H1 (cell line): ENCODE results near the gene TBC1D16. TPM values are rescaled to one million over a fixed set of nuclear protein-coding genes. Genes with fewer than 3 reads are reported as not detected.
A peak's percentile ranks its signal among the peaks of the same experiment; 100 is the strongest.

Source experiments
- CTCF ChIA-PET: fragments of 300-600 bp; sonication (Branson Sonifier 250); formaldehyde crosslinking; loops from one replicate; lab custom pipeline; 2021; ENCODE audit not compliant: partially characterized antibody; lab: Charles Lee
- POLR2A ChIA-PET: fragments of 300-600 bp; sonication (Branson Sonifier 250); formaldehyde crosslinking; loops from one replicate; lab custom pipeline; 2021; ENCODE audit warnings: inconsistent platforms; ENCODE audit not compliant: partially characterized antibody; lab: Charles Lee
- DNase-seq, 2 experiments: peaks; one replicate each; pipeline versions ENCODE4 v3.0.0 to v3.0.0-alpha.2; 2010 to 2022; ENCODE audit warnings: low spot score in 2 of 2, low read depth in 1 of 2, mixed read lengths in 1 of 2
- FAIRE-seq: peaks from 2 replicates; lab custom pipeline; 2011; peaks lifted over from hg19 to GRCh38; lab: Jason Lieb, UNC
- H2AFZ ChIP-seq: 2 replicates; pipeline ENCODE4 v1.8.1; 2012; ENCODE audit warnings: low read length, inconsistent platforms
- H2AK5ac ChIP-seq: 2 replicates; pipeline ENCODE4 v1.6.1; 2013; ENCODE audit warnings: low read depth, low read length
- H2BK120ac ChIP-seq: replicated peaks from 2 replicates; pipeline ENCODE3; 2013; ENCODE audit warnings: low read depth, low read length, inconsistent platforms
- H2BK12ac ChIP-seq: 2 replicates; pipeline ENCODE4 v1.6.1; 2013; ENCODE audit warnings: low read depth, low read length
- H2BK15ac ChIP-seq: 2 replicates; pipeline ENCODE4 v1.6.1; 2013; ENCODE audit warnings: low read length
- H2BK20ac ChIP-seq: 2 replicates; pipeline ENCODE4 v1.6.1; 2013; ENCODE audit warnings: low read length
- H2BK5ac ChIP-seq: 2 replicates; pipeline ENCODE4 v1.6.1; 2013; ENCODE audit warnings: low read depth, low read length
- H3K14ac ChIP-seq: 2 replicates; pipeline ENCODE4 v1.6.1; 2013; ENCODE audit warnings: inconsistent platforms; ENCODE audit not compliant: insufficient read length
- H3K18ac ChIP-seq: 2 replicates; pipeline ENCODE4 v1.6.1; 2013; ENCODE audit warnings: low read length; ENCODE audit errors: extremely low read depth
- H3K23ac ChIP-seq: 2 replicates; pipeline ENCODE4 v1.6.1; 2013; ENCODE audit warnings: inconsistent platforms; ENCODE audit not compliant: insufficient read length
- H3K23me2 ChIP-seq: 2 replicates; pipeline ENCODE4 v1.6.1; 2013; ENCODE audit warnings: low read depth, low read length
- H3K27ac ChIP-seq: 2 replicates; pipeline ENCODE4 v1.6.1; 2011; ENCODE audit warnings: low read depth, low read length, inconsistent platforms
- H3K27me3 ChIP-seq, 4 experiments: replicated peaks in 1 of 4; 1 replicate in 1 of 4; 2 replicates in 3 of 4; pipeline versions ENCODE4 v1.6.1 to v1.8.1; 2011 to 2013; ENCODE audit warnings: low read length in 3 of 4, mild to moderate bottlenecking in 3 of 4, inconsistent platforms in 2 of 4, mixed read lengths in 2 of 4, moderate library complexity in 1 of 4; ENCODE audit not compliant: control insufficient read depth in 3 of 4, insufficient read depth in 3 of 4; ENCODE audit errors: extremely low read depth in 1 of 4
- H3K36me3 ChIP-seq, 4 experiments: 2 replicates each; pipeline versions ENCODE4 v1.6.1 to v1.8.1; 2011 to 2013; ENCODE audit warnings: mild to moderate bottlenecking in 4 of 4, low read length in 3 of 4, moderate library complexity in 2 of 4, control low read depth in 1 of 4, inconsistent platforms in 1 of 4; ENCODE audit not compliant: insufficient read depth in 4 of 4, control insufficient read depth in 2 of 4
- H3K4ac ChIP-seq: replicated peaks from 2 replicates; pipeline ENCODE3; 2013; ENCODE audit warnings: low read length, low read depth, mixed read lengths, inconsistent platforms; ENCODE audit not compliant: insufficient read length
- H3K4me1 ChIP-seq, 4 experiments: replicated peaks in 1 of 4; 1 replicate in 1 of 4; 2 replicates in 3 of 4; pipeline versions ENCODE4 v1.6.1 to v1.8.1; 2011 to 2013; ENCODE audit warnings: low read length in 3 of 4, inconsistent platforms in 2 of 4, mixed read lengths in 1 of 4; ENCODE audit not compliant: insufficient read depth in 4 of 4, control insufficient read depth in 3 of 4
- H3K4me2 ChIP-seq, 2 experiments: 2 replicates each; pipeline versions ENCODE4 v1.6.1 to v1.8.1; 2011 to 2013; ENCODE audit warnings: low read depth in 2 of 2, low read length in 2 of 2, control low read depth in 1 of 2, inconsistent platforms in 1 of 2, mild to moderate bottlenecking in 1 of 2; ENCODE audit not compliant: insufficient read depth in 1 of 2
- H3K4me3 ChIP-seq, 4 experiments: fragments of 200-600, 300-600 bp in 1 of 4; sonication (generic), shearing (Covaris generic), sonication (Bioruptor Twin) in 1 of 4; 2 replicates each; pipeline versions ENCODE4 v1.5.1 to v1.8.1; 2011 to 2016; ENCODE audit warnings: low read length in 4 of 4, low read depth in 3 of 4, control low read depth in 2 of 4, inconsistent platforms in 2 of 4, mild to moderate bottlenecking in 2 of 4, mixed read lengths in 1 of 4, moderate library complexity in 1 of 4; ENCODE audit not compliant: insufficient read depth in 2 of 4; ENCODE audit errors: extremely low read depth in 1 of 4
- H3K56ac ChIP-seq: replicated peaks from 2 replicates; pipeline ENCODE3; 2013; ENCODE audit warnings: low read depth, mild to moderate bottlenecking, mixed read lengths, low read length, inconsistent platforms; ENCODE audit not compliant: insufficient read length
- H3K79me1 ChIP-seq: 2 replicates; pipeline ENCODE4 v1.6.1; 2013; ENCODE audit warnings: low read depth, low read length, control low read depth
- H3K79me2 ChIP-seq, 2 experiments: 2 replicates each; pipeline versions ENCODE4 v1.6.1 to v1.8.1; 2012 to 2013; ENCODE audit warnings: low read length in 2 of 2, mild to moderate bottlenecking in 2 of 2, inconsistent platforms in 1 of 2; ENCODE audit not compliant: insufficient read depth in 2 of 2, control insufficient read depth in 1 of 2
- H3K9ac ChIP-seq, 4 experiments: replicated peaks in 1 of 4; 1 replicate in 1 of 4; 2 replicates in 3 of 4; pipeline versions ENCODE4 v1.6.1 to v1.8.1; 2011 to 2013; ENCODE audit warnings: low read depth in 3 of 4, low read length in 3 of 4, control low read depth in 2 of 4, mild to moderate bottlenecking in 2 of 4, moderate library complexity in 2 of 4, inconsistent platforms in 1 of 4; ENCODE audit errors: extremely low read depth in 1 of 4
- H3K9me3 ChIP-seq, 2 experiments: 2 replicates each; pipeline versions ENCODE4 v1.6.1 to v1.8.1; 2012 to 2013; ENCODE audit warnings: mild to moderate bottlenecking in 2 of 2, moderate library complexity in 2 of 2, control low read depth in 1 of 2, inconsistent platforms in 1 of 2, low read depth in 1 of 2, low read length in 1 of 2, mixed read lengths in 1 of 2; ENCODE audit not compliant: insufficient read depth in 2 of 2
- H4K20me1 ChIP-seq, 2 experiments: replicated peaks in 1 of 2; 2 replicates each; pipeline versions ENCODE3 to v1.8.1; 2011 to 2013; ENCODE audit warnings: inconsistent platforms in 2 of 2, low read length in 2 of 2, mild to moderate bottlenecking in 1 of 2; ENCODE audit not compliant: insufficient read depth in 2 of 2, control insufficient read depth in 1 of 2
- H4K5ac ChIP-seq: 2 replicates; pipeline ENCODE4 v1.6.1; 2013; ENCODE audit warnings: low read length, low read depth, mixed read lengths, inconsistent platforms; ENCODE audit not compliant: insufficient read length
- H4K8ac ChIP-seq: 2 replicates; pipeline ENCODE4 v1.8.0; 2013; ENCODE audit warnings: mild to moderate bottlenecking, moderate library complexity, low read length, inconsistent platforms; ENCODE audit not compliant: insufficient read depth; ENCODE audit errors: extremely low read depth
- H4K91ac ChIP-seq: replicated peaks from 2 replicates; pipeline ENCODE3; 2013; ENCODE audit warnings: low read length, mixed read lengths, inconsistent platforms; ENCODE audit not compliant: insufficient read length
- CBX8 ChIP-seq: fragments of 300-800, 300-1000 bp; sonication (generic); IDR thresholded peaks from 2 replicates; pipeline ENCODE4 v1.7.1; 2016; ENCODE audit warnings: low read depth, low read length, borderline replicate concordance
- CHD2 ChIP-seq: IDR thresholded peaks from 2 replicates; pipeline ENCODE4 v1.6.1; 2012; ENCODE audit warnings: low read length, improper control_type of control experiment
- CTBP2 ChIP-seq: IDR thresholded peaks from 2 replicates; pipeline ENCODE4 v1.7.0; 2011; ENCODE audit warnings: borderline replicate concordance, mild to moderate bottlenecking, moderate library complexity, mixed read lengths, low read length; ENCODE audit not compliant: insufficient read depth, insufficient read length
- POU5F1 ChIP-seq: IDR thresholded peaks from 2 replicates; pipeline ENCODE4 v1.6.1; 2011; ENCODE audit warnings: low read depth, mild to moderate bottlenecking, low read length, moderate library complexity
- RBBP5 ChIP-seq: IDR thresholded peaks from 2 replicates; pipeline ENCODE4 v1.7.1; 2012; ENCODE audit warnings: low read depth, mild to moderate bottlenecking, inconsistent platforms, low read length, moderate library complexity, borderline replicate concordance
- RFX5 ChIP-seq: IDR thresholded peaks from 2 replicates; pipeline ENCODE4 v1.6.1; 2011; ENCODE audit warnings: low read depth, low read length, improper control_type of control experiment, borderline replicate concordance
- SP2 ChIP-seq: IDR thresholded peaks from 2 replicates; pipeline ENCODE4 v1.6.1; 2012; ENCODE audit warnings: mild to moderate bottlenecking, low read length, inconsistent platforms
- SP4 ChIP-seq: IDR thresholded peaks from 2 replicates; pipeline ENCODE4 v1.6.1; 2012; ENCODE audit warnings: low read length, inconsistent platforms
- YY1 ChIP-seq: IDR thresholded peaks from 2 replicates; pipeline ENCODE4 v1.6.1; 2011; ENCODE audit warnings: low read depth, mild to moderate bottlenecking, low read length
- WGBS, 2 experiments: shearing (Covaris generic) in 1 of 2; methylation state at CpG; one replicate each; pipeline versions ENCODE4 v1.1.6 to v1.1.7; 2013 to 2015; ENCODE audit warnings: low lambda C conversion rate in 2 of 2, mixed read lengths in 2 of 2, inconsistent platforms in 1 of 2, low coverage in 1 of 2, missing lambda C conversion rate in 1 of 2; ENCODE audit not compliant: insufficient replicate concordance in 2 of 2, insufficient coverage in 1 of 2, insufficient read length in 1 of 2; ENCODE audit errors: extremely low coverage in 1 of 2, missing lambda C conversion rate in 1 of 2; 5-methylcytosine and 5-hydroxymethylcytosine counted together
- polyA plus RNA-seq, 7 experiments: library from polyadenylated mRNA; depleted of rRNA in 3 of 7; stranded (reverse) in 5 of 7; unstranded in 2 of 7; fragments of >200 nt in 5 of 7; fragments of 200-250 nt in 2 of 7; gene quantifications; 1 replicate in 5 of 7; 2 replicates in 1 of 7; 4 replicates in 1 of 7; pipeline versions ENCODE4 v1.2.1 to v1.2.3, GENCODE V29; 2011 to 2013; ENCODE audit warnings: missing spikeins in 2 of 7, mixed read lengths in 2 of 7
- total RNA-seq: library from RNA; stranded (reverse); fragmentation: NEBNext Ultra II Directional; extraction: Animal tissue kit (Norgen Biotek cat#: 25700); gene quantifications from 2 replicates; pipeline ENCODE4 v1.2.1, GENCODE V29; 2021
- TF ChIP-seq, protein P1 (sequence below): IDR thresholded peaks from 2 replicates; pipeline ENCODE4 v1.6.1; 2012; ENCODE audit warnings: inconsistent platforms

The TBC1D16 gene
- total and polyA plus RNA-seq, 2 of the 8 experiments (the other 6 are each of a cell fraction or from before 2014, with no cell fraction given), result 21.1 to 109 TPM

DNA sequence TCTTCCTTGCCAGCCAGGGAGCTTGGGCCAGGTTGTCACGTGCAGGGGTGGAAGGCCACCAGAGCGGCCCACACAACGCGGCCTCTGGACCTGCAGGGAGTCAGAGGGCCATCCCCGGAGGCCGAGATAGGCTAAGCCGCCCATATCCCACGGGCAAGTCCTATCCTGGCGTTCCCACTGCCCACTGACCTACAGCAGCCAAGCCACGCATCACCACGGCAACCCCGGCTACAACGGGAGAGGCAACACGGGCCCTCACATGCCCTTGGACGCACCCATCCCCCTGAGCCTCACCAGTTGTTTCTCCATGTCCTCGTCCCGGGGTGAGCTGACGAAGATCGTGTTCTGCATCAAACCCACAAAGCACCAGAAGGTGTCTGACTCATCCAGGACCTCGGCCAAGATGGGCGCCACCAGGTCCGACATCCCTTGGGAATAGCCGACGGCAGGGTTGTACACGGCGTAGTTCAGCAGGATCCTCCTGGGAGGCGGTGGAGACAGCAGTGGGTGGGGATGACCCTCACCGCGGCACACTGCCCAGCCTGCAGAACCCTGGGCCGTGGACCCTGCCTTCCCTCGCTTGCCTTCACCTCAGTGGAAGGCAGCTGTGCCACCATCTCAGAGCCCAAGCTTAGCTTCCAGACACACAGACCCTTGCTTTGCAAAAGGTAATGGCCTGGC lies 88.2 kb downstream of the TBC1D16 start:
- Histone ChIP-seq H3K4ac (no peak overlapping the region), H3K4me2 (no peak overlapping the region), H3K23me2 (no peaks in the 10 kb centered on the region; the same call in 1 of the 2 replicates), H2AFZ (no peak overlapping the region), H3K79me1 (peaks cover 10% of the 10 kb centered on the region; the same call in 1 of the 2 replicates), H2AK5ac (peak overlapping the region; percentile 77), H3K79me2 (peaks cover 0 to 2% of the 10 kb centered on the region in 2 experiments; a peak in 1 of 4 replicates), H4K5ac (peak overlapping the region; percentile 38), H3K36me3 (peaks cover 9 to 35% (median 22%) of the 10 kb centered on the region in 4 experiments), H4K20me1 (peaks cover 0 to 7% of the 10 kb centered on the region in 2 experiments), H4K8ac (peak overlapping the region; percentile 90), H3K4me3 (no peak overlapping the region), H3K27ac (peak overlapping the region; percentile 54; the same call in 1 of the 2 replicates), H3K14ac (no peak overlapping the region), H3K9ac (no peak overlapping the region), H2BK15ac (peak overlapping the region; percentile 40; the same call in 1 of the 2 replicates), H3K27me3 (no peaks in the 10 kb centered on the region), H3K56ac (no peak overlapping the region), H2BK12ac (peak overlapping the region; percentile 80; the same call in 1 of the 2 replicates), H3K23ac (no peak overlapping the region), H2BK120ac (peak overlapping the region; percentile 33), H4K91ac (peak overlapping the region; percentile 82), H2BK20ac (peak overlapping the region; percentile 87; the same call in 1 of the 2 replicates), H3K9me3 (no peaks in the 10 kb centered on the region), H3K4me1 (peaks cover 17 to 41% (median 36%) of the 10 kb centered on the region in 4 experiments), H2BK5ac (peak overlapping the region; percentile 88), H3K18ac (peak overlapping the region; percentile 32)
- POLR2A ChIA-PET, result interaction anchor here (0.7 to 15.6 kb wide), 6 partner anchors 8 to 46 kb away, joined by 3 to 152 read pairs (median 16); no protein-coding TSS in a partner anchor
- DNase-seq (no peak), FAIRE-seq (no peak)
- CTCF ChIA-PET, result interaction anchor here (0.6 to 14.6 kb wide), 7 partner anchors 12 to 158 kb away, joined by 3 to 187 read pairs (median 4); no protein-coding TSS in a partner anchor
- TF ChIP-seq, protein P1, sequence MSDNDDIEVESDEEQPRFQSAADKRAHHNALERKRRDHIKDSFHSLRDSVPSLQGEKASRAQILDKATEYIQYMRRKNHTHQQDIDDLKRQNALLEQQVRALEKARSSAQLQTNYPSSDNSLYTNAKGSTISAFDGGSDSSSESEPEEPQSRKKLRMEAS, result no peak
- TF ChIP-seq CBX8 (no peak), POU5F1 (no peak), RFX5 (no peak), RBBP5 (no peak), CHD2 (no peak), SP2 (no peak), CTBP2 (no peak), SP4 (no peak), YY1 (no peak)
- WGBS, 2 experiments, result 95% methylated on average over 31 of the region's 31 CpGs; no CpG with 5 or more reads in 1 of the 2 experiments
